Left kidney (tissue), 2 donors: ENCODE results near the gene ANKRD53. TPM values are rescaled to one million over a fixed set of nuclear protein-coding genes. Genes with fewer than 3 reads are reported as not detected.
"Not testable (repeated sequence)": the region's sequence is repeated elsewhere in the genome, so short reads cannot be mapped to it uniquely, and the experiment has no call there.

Experiments
- DNase-seq: peaks from one replicate; pipeline ENCODE4 v3.0.0-alpha.2; 2013
- polyA plus RNA-seq: library from polyadenylated mRNA; unstranded; fragments of 120-200 nt; gene quantifications from one replicate; pipeline ENCODE4 v1.2.1, GENCODE V29; 2013; ENCODE audit not compliant: insufficient read length

The ANKRD53 gene
- polyA plus RNA-seq, 1 donor: 0.90 TPM

GRCh38 chr2:70988726-70989648 is 10.6 kb downstream of the ANKRD53 start:
- DNase-seq: no peak

DNA sequence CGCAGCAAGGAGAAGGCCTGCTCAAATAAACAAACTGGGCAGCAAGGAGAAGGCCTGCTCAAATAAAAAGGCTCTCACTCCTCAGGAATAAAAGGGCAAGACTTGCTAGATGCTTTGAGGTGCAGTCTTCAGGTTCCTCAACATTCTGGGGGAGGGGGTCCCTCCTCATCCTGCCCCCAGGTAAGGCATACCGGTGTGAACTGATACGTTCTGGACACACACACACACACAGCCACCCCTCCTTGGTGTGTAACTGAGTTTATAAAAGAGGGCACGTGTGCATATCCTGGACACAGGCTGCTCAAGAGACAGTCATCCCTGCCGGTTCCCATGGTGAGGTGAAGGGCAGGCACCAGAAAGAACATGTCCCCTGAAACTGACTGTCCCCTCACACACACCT is 11.8 kb downstream of the ANKRD53 start:
- DNase-seq: no peak

DNA sequence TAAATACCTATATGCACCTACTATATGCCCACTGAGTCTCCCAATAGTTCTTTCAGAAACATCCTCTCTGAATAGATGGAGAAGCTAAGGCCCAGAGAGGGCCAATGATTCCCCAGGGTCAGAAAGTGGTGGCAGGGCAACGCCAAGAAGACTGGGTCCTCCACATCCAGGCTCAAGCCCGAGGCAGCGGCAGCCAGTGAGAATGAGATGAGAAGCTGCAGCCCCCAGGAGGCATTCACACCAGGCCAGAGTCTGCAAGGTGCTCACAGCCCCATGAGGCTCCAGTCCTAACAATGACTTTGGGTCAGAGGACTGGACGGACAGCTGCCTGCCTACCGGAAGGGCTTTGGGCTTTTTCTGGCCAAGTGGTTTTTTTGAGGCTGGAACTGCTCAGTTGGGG is 12.7 kb downstream of the ANKRD53 start:
- DNase-seq: no peak

DNA sequence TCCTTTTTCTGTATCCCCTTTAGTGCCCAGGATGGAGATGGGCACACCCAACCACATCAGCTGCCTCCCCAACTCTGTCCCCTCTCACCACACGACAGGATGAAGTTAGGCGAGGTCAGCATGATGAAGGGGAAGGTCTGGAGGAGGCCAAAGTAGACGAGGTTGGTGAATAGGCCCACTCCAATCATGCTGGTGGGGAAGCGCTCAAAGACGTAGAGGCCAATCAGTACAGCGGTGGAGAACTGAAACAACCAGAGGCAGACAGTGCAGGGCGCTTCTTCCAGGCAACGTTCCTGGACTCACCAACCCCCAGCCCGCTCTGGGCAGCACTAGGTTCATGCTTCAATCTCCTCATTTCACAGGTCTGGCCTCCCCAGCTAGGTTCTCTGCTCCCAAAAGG is 13.3 kb downstream of the ANKRD53 start:
- no peak for DNase-seq

DNA sequence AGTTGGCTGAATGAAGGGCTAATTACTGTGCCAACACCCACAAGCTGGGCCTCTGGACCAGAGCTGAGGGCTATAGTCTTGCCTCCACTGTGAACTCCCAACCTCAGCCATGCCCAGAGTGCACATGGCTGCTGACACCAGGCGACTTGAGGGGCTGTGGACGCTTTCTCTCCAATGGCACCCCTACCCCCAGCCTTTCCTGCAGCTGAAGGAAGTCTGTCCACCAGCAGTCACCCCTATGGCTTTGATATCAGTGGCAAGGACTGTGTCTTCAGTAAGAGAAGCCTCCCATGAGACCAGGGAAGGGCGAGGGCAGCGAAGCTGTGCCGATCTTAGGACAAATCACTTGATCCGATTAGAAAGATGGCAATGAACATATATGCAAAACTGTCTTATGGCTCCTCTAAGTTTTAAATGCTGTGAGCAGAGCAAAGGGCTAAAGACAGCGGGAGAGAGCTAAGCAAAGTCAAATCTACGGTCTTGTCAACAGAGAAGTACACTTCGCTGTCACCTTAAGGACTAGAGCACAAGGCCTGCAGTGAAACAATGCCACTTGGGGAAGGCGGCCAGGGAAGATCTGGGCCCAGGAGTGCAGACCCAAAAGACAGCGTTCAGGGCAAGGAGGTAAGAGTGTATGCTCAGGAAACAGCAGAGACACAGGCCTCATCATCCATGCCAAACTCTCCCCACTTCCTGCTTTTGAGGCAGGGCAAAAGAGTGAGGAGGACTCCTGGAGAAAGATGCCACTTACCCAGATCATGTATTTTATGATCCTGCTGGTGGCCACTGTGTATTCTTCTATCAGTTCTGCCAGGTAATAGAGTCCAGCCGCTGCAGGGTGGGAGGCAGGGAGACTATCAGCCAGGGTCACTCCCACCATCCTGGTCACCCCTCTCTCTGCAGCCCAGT is 14.8 kb downstream of the ANKRD53 start:
- DNase-seq: no peak

DNA sequence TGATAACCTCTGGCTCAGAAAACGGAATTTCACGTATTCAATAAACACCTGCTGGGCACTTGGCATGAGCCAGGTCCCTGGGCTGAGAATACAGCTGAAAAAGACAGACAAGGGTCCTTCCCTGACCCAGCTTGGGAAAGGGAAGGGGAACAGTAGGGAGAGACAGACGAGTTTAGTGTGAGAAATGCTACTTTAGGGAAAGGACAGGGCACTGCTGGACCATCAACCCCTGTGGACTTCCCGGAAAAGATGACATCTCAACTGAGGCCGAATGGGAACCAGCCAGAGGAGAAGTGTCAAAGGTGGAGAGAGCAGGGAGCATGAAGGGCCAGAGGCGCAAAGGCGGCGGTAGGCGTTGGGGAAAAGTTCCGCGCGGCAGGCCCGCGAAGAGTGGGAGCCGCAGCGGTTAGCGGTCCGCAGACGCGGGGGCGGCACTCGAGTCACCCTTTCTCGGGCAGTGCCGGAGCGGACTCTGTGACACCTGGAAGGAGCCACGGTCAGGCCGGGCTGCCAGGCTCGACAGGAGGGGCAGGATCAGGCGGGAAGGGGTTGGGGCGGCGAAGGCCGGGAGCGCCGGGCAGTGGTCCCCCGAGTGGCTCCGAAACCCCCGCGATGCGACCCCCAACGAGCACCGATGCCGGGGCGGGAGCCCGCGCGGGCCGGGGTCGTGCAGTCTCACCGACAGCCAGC is 15.7 kb downstream of the ANKRD53 start:
- no peak for DNase-seq

GRCh38 chr2:70994699-70995425 is 16.4 kb downstream of the ANKRD53 start, which contains the start of gene TEX261:
TSS of gene TEX261 (minus strand) at chr2:70994873. CDS start at chr2:70994757, 116 bp downstream.
- DNase-seq: peak; percentile 84

GRCh38 chr2:70995426-70995729 is 16.9 kb downstream of the ANKRD53 start:
- DNase-seq: peak; percentile 29

- not testable (repeated sequence) for DNase-seq
Observed at GRCh38 chr2:70998885-70999284, 20.5 kb downstream of the ANKRD53 start.

- DNase-seq: no peak
Observed at GRCh38 chr2:70999362-70999761, 20.9 kb downstream of the ANKRD53 start.

GRCh38 chr2:70999931-71000330 is 21.5 kb downstream of the ANKRD53 start:
- not testable (repeated sequence) for DNase-seq

DNA sequence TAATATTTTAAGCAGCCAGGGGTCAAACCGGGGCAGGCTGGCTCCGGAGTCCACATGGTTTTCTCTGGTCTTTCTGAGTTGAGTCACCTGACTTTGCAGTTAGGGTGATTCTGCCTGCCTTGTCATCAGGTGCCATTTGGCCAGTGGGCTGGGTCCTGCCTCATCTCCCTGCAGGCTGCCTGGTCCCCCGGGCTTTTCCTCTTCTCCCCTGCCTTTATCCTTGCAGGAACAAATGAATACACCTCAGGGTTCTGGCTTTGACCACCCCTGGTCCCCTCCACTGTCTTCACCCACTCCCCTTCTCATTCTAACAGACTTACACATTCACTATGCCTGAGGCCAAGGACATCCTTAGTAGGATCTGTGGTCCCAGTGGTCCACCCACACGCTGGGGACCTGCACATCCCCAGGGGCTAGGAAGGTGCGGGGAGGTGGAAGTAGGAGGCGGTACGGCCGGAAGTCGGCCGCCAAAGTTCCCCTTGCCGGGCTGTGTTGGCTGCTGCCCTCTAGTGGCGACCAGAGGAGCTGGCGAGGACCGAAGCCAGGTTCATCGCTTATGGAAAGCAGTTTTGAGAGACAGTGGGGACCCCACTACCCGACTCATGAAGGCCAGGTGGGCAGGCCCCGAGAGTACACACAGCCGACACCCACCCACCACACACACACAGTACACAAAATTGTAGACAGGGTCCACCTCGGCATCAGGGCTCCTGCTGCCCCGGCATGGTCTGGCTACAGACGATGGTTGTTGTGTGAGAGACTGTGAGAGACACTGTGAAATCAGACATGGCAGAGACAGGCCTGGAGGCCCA is 22.6 kb downstream of the ANKRD53 start:
- DNase-seq: peak; percentile 34

- DNase-seq: no peak
Observed at GRCh38 chr2:71001592-71001927, 23.1 kb downstream of the ANKRD53 start.

- no peak for DNase-seq
Observed at GRCh38 chr2:71001981-71002570, 23.6 kb downstream of the ANKRD53 start.

DNA sequence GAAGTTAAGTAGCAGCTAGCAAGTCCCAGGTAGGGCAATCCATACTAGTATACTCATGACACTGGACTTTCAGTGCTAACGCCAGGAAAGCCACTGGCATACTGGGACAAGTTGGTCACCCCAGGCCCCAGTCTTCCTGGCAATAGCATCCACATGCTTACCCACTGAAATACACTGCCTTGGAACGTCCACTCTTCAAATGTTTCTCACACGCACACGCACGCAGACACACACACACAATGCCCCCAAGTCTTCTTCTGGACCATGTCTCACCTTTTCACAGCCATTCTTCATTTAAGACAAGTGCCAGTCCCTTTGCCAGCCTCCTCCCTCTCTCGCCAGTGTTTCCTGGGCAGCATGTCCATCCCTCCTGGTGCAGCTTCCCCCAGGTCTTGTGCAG is 25.0 kb downstream of the ANKRD53 start:
- DNase-seq: no peak

DNA sequence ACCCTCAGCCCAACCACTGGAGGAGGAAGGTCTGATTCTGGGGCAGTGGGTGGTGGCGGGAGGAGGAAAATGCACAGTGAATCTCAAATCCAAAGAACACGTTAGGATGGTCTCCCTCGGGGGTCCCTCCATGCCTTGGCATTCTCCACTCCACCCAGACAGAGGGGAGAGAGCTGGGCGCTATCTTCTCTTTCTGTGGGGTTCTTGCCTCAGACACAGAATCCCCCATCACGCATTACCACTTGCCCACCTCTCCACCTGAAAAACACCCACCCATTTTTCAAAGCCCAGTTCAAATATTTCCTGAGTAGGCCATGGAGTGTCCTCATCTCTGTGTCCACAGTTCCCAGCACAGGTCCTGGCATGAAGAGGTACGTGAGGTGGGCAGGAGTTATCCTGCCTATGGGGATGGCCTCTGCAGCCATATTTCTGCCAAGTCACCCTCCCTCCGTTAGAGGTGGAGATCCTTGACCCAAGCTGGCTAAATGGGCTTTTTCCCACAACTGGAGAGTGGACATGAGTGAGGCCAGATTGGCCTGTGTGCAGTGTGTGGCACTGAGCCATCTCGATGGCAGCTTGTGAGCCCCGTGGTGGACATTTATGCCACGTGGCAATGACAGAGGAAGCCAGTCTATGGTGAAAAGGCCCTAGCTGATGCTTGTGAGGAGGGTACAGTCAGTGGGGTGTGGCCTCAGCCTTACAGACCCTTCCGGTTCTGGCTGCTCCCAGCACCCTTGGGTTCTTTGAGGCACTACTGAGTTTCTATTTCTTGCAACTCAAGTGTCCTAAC is 25.7 kb downstream of the ANKRD53 start:
- DNase-seq: no peak

GRCh38 chr2:71004857-71005256 is 26.4 kb downstream of the ANKRD53 start:
- DNase-seq: no peak

GRCh38 chr2:71005271-71006202 is 27.1 kb downstream of the ANKRD53 start:
- no peak for DNase-seq
